ENCODE data around the gene PIGR. TPM values are rescaled to one million over a fixed set of nuclear protein-coding genes. Genes with fewer than 3 reads are reported as not detected.

The PIGR gene
- total and polyA plus RNA-seq, 10 of the 15 experiments (the other 5 are each of a cell fraction or from before 2014, with no cell fraction given): 0.96 to 7.6 (median 1.8) TPM

DNA sequence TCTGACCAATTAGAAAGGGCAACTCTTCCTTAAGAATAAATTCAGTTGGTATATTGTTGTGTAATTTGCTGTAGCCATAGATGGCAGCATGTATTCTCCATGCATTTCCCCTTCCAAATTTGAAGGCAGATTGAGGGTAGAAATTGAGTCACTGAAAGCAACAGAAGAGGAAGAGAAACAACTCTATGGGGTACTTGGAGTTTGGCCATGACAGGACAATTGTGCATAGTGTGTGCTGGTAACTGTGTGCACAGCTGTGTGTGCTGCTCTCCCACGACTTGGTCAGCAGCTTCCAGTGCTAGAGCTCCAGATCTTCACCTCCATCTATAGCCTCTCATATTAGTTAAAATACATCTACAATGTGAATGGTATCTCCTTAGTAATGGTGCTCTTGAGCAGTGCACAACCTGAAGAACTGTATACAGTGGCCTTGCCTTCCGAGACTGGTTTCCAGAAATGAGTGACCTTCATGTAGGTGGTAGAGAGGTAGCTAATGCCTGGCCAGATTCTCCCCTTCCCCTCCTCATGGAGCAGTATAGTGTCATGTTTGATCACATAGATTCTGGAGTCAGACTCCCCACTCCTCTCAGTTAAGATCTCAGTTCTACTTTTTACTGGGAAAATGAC, 24.9 kb upstream of the PIGR start (continued):
- TF ChIP-seq, protein P1, sequence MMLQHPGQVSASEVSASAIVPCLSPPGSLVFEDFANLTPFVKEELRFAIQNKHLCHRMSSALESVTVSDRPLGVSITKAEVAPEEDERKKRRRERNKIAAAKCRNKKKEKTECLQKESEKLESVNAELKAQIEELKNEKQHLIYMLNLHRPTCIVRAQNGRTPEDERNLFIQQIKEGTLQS (IDR thresholded peaks at IDR 0.05; ENCODE audit: borderline replicate concordance, extremely low read depth, low read depth, low read length): no peak
- TF ChIP-seq SRF (IDR thresholded peaks at IDR 0.05; ENCODE audit: low read depth in 2 of 2, low read length in 2 of 2) (no peak), MYC (IDR thresholded peaks at IDR 0.05; ENCODE audit: insufficient read depth, insufficient read length, insufficient replicate concordance, low read length, severe bottlenecking) (no peak), ZNF622 (IDR thresholded peaks at IDR 0.05) (no peak), GABPA (IDR thresholded peaks at IDR 0.05; ENCODE audit: low read depth) (no peak), SMAD1 (IDR thresholded peaks at IDR 0.05; ENCODE audit: low read depth, partially characterized antibody) (no peak), FOXM1 (IDR thresholded peaks at IDR 0.05; ENCODE audit: low read depth, low read length) (0 out of 2 replicates have a peak, but pooled peaks have one; percentile 18), TCF3 (IDR thresholded peaks at IDR 0.05; ENCODE audit: borderline replicate concordance, insufficient read depth, low read depth, low read length) (peak; percentile 70; the same call in 1 of the 2 replicates), PAX5 (IDR thresholded peaks at IDR 0.05; ENCODE audit: borderline replicate concordance, low read depth, low read length) (no peak), SREBF1 (IDR thresholded peaks at IDR 0.05; ENCODE audit: low read length) (no peak), IKZF1 (conservative IDR thresholded peaks at IDR 0.05) (peak; percentile 54), HDAC6 (IDR thresholded peaks at IDR 0.05; ENCODE audit: unreplicated experiment) (no peak), SP1 (IDR thresholded peaks at IDR 0.05; ENCODE audit: low read depth, low read length) (no peak), IRF4 (IDR thresholded peaks at IDR 0.05; ENCODE audit: low read depth, low read length) (peak; percentile 55; the same call in 1 of the 2 replicates), ZSCAN29 (IDR thresholded peaks at IDR 0.05) (no peak), EED (IDR thresholded peaks at IDR 0.05; ENCODE audit: low read depth) (peak; percentile 75), JUND (IDR thresholded peaks at IDR 0.05; ENCODE audit: low read depth, low read length) (no peak), DPF2 (IDR thresholded peaks at IDR 0.05) (peak; percentile 58; the same call in 1 of the 2 replicates)
- TF ChIP-seq, protein P2, sequence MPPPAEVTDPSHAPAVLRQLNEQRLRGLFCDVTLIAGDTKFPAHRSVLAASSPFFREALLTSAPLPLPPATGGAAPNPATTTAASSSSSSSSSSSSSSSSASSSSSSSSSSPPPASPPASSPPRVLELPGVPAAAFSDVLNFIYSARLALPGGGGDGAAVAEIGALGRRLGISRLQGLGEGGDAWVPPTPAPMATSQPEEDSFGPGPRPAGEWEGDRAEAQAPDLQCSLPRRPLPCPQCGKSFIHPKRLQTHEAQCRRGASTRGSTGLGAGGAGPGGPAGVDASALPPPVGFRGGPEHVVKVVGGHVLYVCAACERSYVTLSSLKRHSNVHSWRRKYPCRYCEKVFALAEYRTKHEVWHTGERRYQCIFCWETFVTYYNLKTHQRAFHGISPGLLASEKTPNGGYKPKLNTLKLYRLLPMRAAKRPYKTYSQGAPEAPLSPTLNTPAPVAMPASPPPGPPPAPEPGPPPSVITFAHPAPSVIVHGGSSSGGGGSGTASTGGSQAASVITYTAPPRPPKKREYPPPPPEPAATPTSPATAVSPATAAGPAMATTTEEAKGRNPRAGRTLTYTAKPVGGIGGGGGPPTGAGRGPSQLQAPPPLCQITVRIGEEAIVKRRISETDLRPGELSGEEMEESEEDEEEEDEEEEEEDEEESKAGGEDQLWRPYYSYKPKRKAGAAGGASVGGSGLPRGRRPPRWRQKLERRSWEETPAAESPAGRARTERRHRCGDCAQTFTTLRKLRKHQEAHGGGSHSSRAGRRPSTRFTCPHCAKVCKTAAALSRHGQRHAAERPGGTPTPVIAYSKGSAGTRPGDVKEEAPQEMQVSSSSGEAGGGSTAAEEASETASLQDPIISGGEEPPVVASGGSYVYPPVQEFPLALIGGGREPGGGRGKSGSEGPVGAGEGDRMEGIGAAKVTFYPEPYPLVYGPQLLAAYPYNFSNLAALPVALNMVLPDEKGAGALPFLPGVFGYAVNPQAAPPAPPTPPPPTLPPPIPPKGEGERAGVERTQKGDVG (CRISPR knock-in tag; IDR thresholded peaks at IDR 0.05): no peak
- TF ChIP-seq, protein P3, sequence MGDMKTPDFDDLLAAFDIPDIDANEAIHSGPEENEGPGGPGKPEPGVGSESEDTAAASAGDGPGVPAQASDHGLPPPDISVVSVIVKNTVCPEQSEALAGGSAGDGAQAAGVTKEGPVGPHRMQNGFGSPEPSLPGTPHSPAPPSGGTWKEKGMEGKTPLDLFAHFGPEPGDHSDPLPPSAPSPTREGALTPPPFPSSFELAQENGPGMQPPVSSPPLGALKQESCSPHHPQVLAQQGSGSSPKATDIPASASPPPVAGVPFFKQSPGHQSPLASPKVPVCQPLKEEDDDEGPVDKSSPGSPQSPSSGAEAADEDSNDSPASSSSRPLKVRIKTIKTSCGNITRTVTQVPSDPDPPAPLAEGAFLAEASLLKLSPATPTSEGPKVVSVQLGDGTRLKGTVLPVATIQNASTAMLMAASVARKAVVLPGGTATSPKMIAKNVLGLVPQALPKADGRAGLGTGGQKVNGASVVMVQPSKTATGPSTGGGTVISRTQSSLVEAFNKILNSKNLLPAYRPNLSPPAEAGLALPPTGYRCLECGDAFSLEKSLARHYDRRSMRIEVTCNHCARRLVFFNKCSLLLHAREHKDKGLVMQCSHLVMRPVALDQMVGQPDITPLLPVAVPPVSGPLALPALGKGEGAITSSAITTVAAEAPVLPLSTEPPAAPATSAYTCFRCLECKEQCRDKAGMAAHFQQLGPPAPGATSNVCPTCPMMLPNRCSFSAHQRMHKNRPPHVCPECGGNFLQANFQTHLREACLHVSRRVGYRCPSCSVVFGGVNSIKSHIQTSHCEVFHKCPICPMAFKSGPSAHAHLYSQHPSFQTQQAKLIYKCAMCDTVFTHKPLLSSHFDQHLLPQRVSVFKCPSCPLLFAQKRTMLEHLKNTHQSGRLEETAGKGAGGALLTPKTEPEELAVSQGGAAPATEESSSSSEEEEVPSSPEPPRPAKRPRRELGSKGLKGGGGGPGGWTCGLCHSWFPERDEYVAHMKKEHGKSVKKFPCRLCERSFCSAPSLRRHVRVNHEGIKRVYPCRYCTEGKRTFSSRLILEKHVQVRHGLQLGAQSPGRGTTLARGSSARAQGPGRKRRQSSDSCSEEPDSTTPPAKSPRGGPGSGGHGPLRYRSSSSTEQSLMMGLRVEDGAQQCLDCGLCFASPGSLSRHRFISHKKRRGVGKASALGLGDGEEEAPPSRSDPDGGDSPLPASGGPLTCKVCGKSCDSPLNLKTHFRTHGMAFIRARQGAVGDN (IDR thresholded peaks at IDR 0.05): no peak
- TF ChIP-seq, protein P4, sequence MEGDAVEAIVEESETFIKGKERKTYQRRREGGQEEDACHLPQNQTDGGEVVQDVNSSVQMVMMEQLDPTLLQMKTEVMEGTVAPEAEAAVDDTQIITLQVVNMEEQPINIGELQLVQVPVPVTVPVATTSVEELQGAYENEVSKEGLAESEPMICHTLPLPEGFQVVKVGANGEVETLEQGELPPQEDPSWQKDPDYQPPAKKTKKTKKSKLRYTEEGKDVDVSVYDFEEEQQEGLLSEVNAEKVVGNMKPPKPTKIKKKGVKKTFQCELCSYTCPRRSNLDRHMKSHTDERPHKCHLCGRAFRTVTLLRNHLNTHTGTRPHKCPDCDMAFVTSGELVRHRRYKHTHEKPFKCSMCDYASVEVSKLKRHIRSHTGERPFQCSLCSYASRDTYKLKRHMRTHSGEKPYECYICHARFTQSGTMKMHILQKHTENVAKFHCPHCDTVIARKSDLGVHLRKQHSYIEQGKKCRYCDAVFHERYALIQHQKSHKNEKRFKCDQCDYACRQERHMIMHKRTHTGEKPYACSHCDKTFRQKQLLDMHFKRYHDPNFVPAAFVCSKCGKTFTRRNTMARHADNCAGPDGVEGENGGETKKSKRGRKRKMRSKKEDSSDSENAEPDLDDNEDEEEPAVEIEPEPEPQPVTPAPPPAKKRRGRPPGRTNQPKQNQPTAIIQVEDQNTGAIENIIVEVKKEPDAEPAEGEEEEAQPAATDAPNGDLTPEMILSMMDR (IDR thresholded peaks at IDR 0.05 in 2 of 3, conservative IDR thresholded peaks at IDR 0.05 in 1 of 3; ENCODE audit: control insufficient read depth in 2 of 3, extremely low read depth in 1 of 3, insufficient read depth in 1 of 3, low read depth in 3 of 3, low read length in 3 of 3): no peak
